H1 (cell line): ENCODE measurements around the gene PLEKHH3. TPM values are rescaled to one million over a fixed set of nuclear protein-coding genes. Genes with fewer than 3 reads are reported as not detected.
A peak's percentile ranks its signal among the peaks of the same experiment; 100 is the strongest.

Experiments used
- CTCF ChIA-PET: fragments of 300-600 bp; sonication (Branson Sonifier 250); formaldehyde crosslinking; loops from one replicate; lab custom pipeline; 2021; ENCODE audit not compliant: partially characterized antibody; lab: Charles Lee
- POLR2A ChIA-PET: fragments of 300-600 bp; sonication (Branson Sonifier 250); formaldehyde crosslinking; loops from one replicate; lab custom pipeline; 2021; ENCODE audit warnings: inconsistent platforms; ENCODE audit not compliant: partially characterized antibody; lab: Charles Lee
- DNase-seq, 2 experiments: peaks; one replicate each; pipeline versions ENCODE4 v3.0.0 to v3.0.0-alpha.2; 2010 to 2022; ENCODE audit warnings: low spot score in 2 of 2, low read depth in 1 of 2, mixed read lengths in 1 of 2
- FAIRE-seq: peaks from 2 replicates; lab custom pipeline; 2011; peaks lifted over from hg19 to GRCh38; lab: Jason Lieb, UNC
- H2AFZ ChIP-seq: 2 replicates; pipeline ENCODE4 v1.8.1; 2012; ENCODE audit warnings: low read length, inconsistent platforms
- H2AK5ac ChIP-seq: 2 replicates; pipeline ENCODE4 v1.6.1; 2013; ENCODE audit warnings: low read depth, low read length
- H2BK120ac ChIP-seq: replicated peaks from 2 replicates; pipeline ENCODE3; 2013; ENCODE audit warnings: low read depth, low read length, inconsistent platforms
- H2BK12ac ChIP-seq: 2 replicates; pipeline ENCODE4 v1.6.1; 2013; ENCODE audit warnings: low read depth, low read length
- H2BK15ac ChIP-seq: 2 replicates; pipeline ENCODE4 v1.6.1; 2013; ENCODE audit warnings: low read length
- H2BK20ac ChIP-seq: 2 replicates; pipeline ENCODE4 v1.6.1; 2013; ENCODE audit warnings: low read length
- H2BK5ac ChIP-seq: 2 replicates; pipeline ENCODE4 v1.6.1; 2013; ENCODE audit warnings: low read depth, low read length
- H3K14ac ChIP-seq: 2 replicates; pipeline ENCODE4 v1.6.1; 2013; ENCODE audit warnings: inconsistent platforms; ENCODE audit not compliant: insufficient read length
- H3K18ac ChIP-seq: 2 replicates; pipeline ENCODE4 v1.6.1; 2013; ENCODE audit warnings: low read length; ENCODE audit errors: extremely low read depth
- H3K23ac ChIP-seq: 2 replicates; pipeline ENCODE4 v1.6.1; 2013; ENCODE audit warnings: inconsistent platforms; ENCODE audit not compliant: insufficient read length
- H3K23me2 ChIP-seq: 2 replicates; pipeline ENCODE4 v1.6.1; 2013; ENCODE audit warnings: low read depth, low read length
- H3K27ac ChIP-seq: 2 replicates; pipeline ENCODE4 v1.6.1; 2011; ENCODE audit warnings: low read depth, low read length, inconsistent platforms
- H3K27me3 ChIP-seq, 4 experiments: replicated peaks in 1 of 4; 1 replicate in 1 of 4; 2 replicates in 3 of 4; pipeline versions ENCODE4 v1.6.1 to v1.8.1; 2011 to 2013; ENCODE audit warnings: low read length in 3 of 4, mild to moderate bottlenecking in 3 of 4, inconsistent platforms in 2 of 4, mixed read lengths in 2 of 4, moderate library complexity in 1 of 4; ENCODE audit not compliant: control insufficient read depth in 3 of 4, insufficient read depth in 3 of 4; ENCODE audit errors: extremely low read depth in 1 of 4
- H3K36me3 ChIP-seq, 4 experiments: 2 replicates each; pipeline versions ENCODE4 v1.6.1 to v1.8.1; 2011 to 2013; ENCODE audit warnings: mild to moderate bottlenecking in 4 of 4, low read length in 3 of 4, moderate library complexity in 2 of 4, control low read depth in 1 of 4, inconsistent platforms in 1 of 4; ENCODE audit not compliant: insufficient read depth in 4 of 4, control insufficient read depth in 2 of 4
- H3K4ac ChIP-seq: replicated peaks from 2 replicates; pipeline ENCODE3; 2013; ENCODE audit warnings: low read length, low read depth, mixed read lengths, inconsistent platforms; ENCODE audit not compliant: insufficient read length
- H3K4me1 ChIP-seq, 4 experiments: replicated peaks in 1 of 4; 1 replicate in 1 of 4; 2 replicates in 3 of 4; pipeline versions ENCODE4 v1.6.1 to v1.8.1; 2011 to 2013; ENCODE audit warnings: low read length in 3 of 4, inconsistent platforms in 2 of 4, mixed read lengths in 1 of 4; ENCODE audit not compliant: insufficient read depth in 4 of 4, control insufficient read depth in 3 of 4
- H3K4me2 ChIP-seq, 2 experiments: 2 replicates each; pipeline versions ENCODE4 v1.6.1 to v1.8.1; 2011 to 2013; ENCODE audit warnings: low read depth in 2 of 2, low read length in 2 of 2, control low read depth in 1 of 2, inconsistent platforms in 1 of 2, mild to moderate bottlenecking in 1 of 2; ENCODE audit not compliant: insufficient read depth in 1 of 2
- H3K4me3 ChIP-seq, 4 experiments: fragments of 200-600, 300-600 bp in 1 of 4; sonication (generic), shearing (Covaris generic), sonication (Bioruptor Twin) in 1 of 4; 2 replicates each; pipeline versions ENCODE4 v1.5.1 to v1.8.1; 2011 to 2016; ENCODE audit warnings: low read length in 4 of 4, low read depth in 3 of 4, control low read depth in 2 of 4, inconsistent platforms in 2 of 4, mild to moderate bottlenecking in 2 of 4, mixed read lengths in 1 of 4, moderate library complexity in 1 of 4; ENCODE audit not compliant: insufficient read depth in 2 of 4; ENCODE audit errors: extremely low read depth in 1 of 4
- H3K56ac ChIP-seq: replicated peaks from 2 replicates; pipeline ENCODE3; 2013; ENCODE audit warnings: low read depth, mild to moderate bottlenecking, mixed read lengths, low read length, inconsistent platforms; ENCODE audit not compliant: insufficient read length
- H3K79me1 ChIP-seq: 2 replicates; pipeline ENCODE4 v1.6.1; 2013; ENCODE audit warnings: low read depth, low read length, control low read depth
- H3K79me2 ChIP-seq, 2 experiments: 2 replicates each; pipeline versions ENCODE4 v1.6.1 to v1.8.1; 2012 to 2013; ENCODE audit warnings: low read length in 2 of 2, mild to moderate bottlenecking in 2 of 2, inconsistent platforms in 1 of 2; ENCODE audit not compliant: insufficient read depth in 2 of 2, control insufficient read depth in 1 of 2
- H3K9ac ChIP-seq, 4 experiments: replicated peaks in 1 of 4; 1 replicate in 1 of 4; 2 replicates in 3 of 4; pipeline versions ENCODE4 v1.6.1 to v1.8.1; 2011 to 2013; ENCODE audit warnings: low read depth in 3 of 4, low read length in 3 of 4, control low read depth in 2 of 4, mild to moderate bottlenecking in 2 of 4, moderate library complexity in 2 of 4, inconsistent platforms in 1 of 4; ENCODE audit errors: extremely low read depth in 1 of 4
- H3K9me3 ChIP-seq, 2 experiments: 2 replicates each; pipeline versions ENCODE4 v1.6.1 to v1.8.1; 2012 to 2013; ENCODE audit warnings: mild to moderate bottlenecking in 2 of 2, moderate library complexity in 2 of 2, control low read depth in 1 of 2, inconsistent platforms in 1 of 2, low read depth in 1 of 2, low read length in 1 of 2, mixed read lengths in 1 of 2; ENCODE audit not compliant: insufficient read depth in 2 of 2
- H4K20me1 ChIP-seq, 2 experiments: replicated peaks in 1 of 2; 2 replicates each; pipeline versions ENCODE3 to v1.8.1; 2011 to 2013; ENCODE audit warnings: inconsistent platforms in 2 of 2, low read length in 2 of 2, mild to moderate bottlenecking in 1 of 2; ENCODE audit not compliant: insufficient read depth in 2 of 2, control insufficient read depth in 1 of 2
- H4K5ac ChIP-seq: 2 replicates; pipeline ENCODE4 v1.6.1; 2013; ENCODE audit warnings: low read length, low read depth, mixed read lengths, inconsistent platforms; ENCODE audit not compliant: insufficient read length
- H4K8ac ChIP-seq: 2 replicates; pipeline ENCODE4 v1.8.0; 2013; ENCODE audit warnings: mild to moderate bottlenecking, moderate library complexity, low read length, inconsistent platforms; ENCODE audit not compliant: insufficient read depth; ENCODE audit errors: extremely low read depth
- H4K91ac ChIP-seq: replicated peaks from 2 replicates; pipeline ENCODE3; 2013; ENCODE audit warnings: low read length, mixed read lengths, inconsistent platforms; ENCODE audit not compliant: insufficient read length
- ASH2L ChIP-seq: fragments of 200-600, 300-600 bp; sonication (generic); IDR thresholded peaks from one replicate; pipeline ENCODE4 v1.7.1; 2017; ENCODE audit warnings: low read length
- E2F6 ChIP-seq: IDR thresholded peaks from 2 replicates; pipeline ENCODE4 v1.6.1; 2012; ENCODE audit warnings: inconsistent platforms
- POLR2A ChIP-seq, 2 experiments: IDR thresholded peaks; 1 replicate in 1 of 2; 2 replicates in 1 of 2; pipeline ENCODE4 v1.6.1; 2011; ENCODE audit warnings: low read depth in 2 of 2, low read length in 2 of 2, mild to moderate bottlenecking in 2 of 2; ENCODE audit errors: control extremely low read depth in 1 of 2
- WGBS, 2 experiments: shearing (Covaris generic) in 1 of 2; methylation state at CpG; one replicate each; pipeline versions ENCODE4 v1.1.6 to v1.1.7; 2013 to 2015; ENCODE audit warnings: low lambda C conversion rate in 2 of 2, mixed read lengths in 2 of 2, inconsistent platforms in 1 of 2, low coverage in 1 of 2, missing lambda C conversion rate in 1 of 2; ENCODE audit not compliant: insufficient replicate concordance in 2 of 2, insufficient coverage in 1 of 2, insufficient read length in 1 of 2; ENCODE audit errors: extremely low coverage in 1 of 2, missing lambda C conversion rate in 1 of 2; 5-methylcytosine and 5-hydroxymethylcytosine counted together
- polyA plus RNA-seq, 7 experiments: library from polyadenylated mRNA; depleted of rRNA in 3 of 7; stranded (reverse) in 5 of 7; unstranded in 2 of 7; fragments of >200 nt in 5 of 7; fragments of 200-250 nt in 2 of 7; gene quantifications; 1 replicate in 5 of 7; 2 replicates in 1 of 7; 4 replicates in 1 of 7; pipeline versions ENCODE4 v1.2.1 to v1.2.3, GENCODE V29; 2011 to 2013; ENCODE audit warnings: missing spikeins in 2 of 7, mixed read lengths in 2 of 7
- total RNA-seq: library from RNA; stranded (reverse); fragmentation: NEBNext Ultra II Directional; extraction: Animal tissue kit (Norgen Biotek cat#: 25700); gene quantifications from 2 replicates; pipeline ENCODE4 v1.2.1, GENCODE V29; 2021

The PLEKHH3 gene
- total and polyA plus RNA-seq, 2 of the 8 experiments (the other 6 are each of a cell fraction or from before 2014, with no cell fraction given): 11.1 to 13.5 TPM

GRCh38 chr17:42673266-42673884 lies 3.4 kb downstream of the PLEKHH3 start:
- no peak overlapping the region for H3K14ac ChIP-seq
- FAIRE-seq: no peak
- H2AFZ ChIP-seq: no peak overlapping the region
- H2BK120ac ChIP-seq: no peak overlapping the region
- no peak overlapping the region for H2BK20ac ChIP-seq
- H4K91ac ChIP-seq: peak overlapping the region; percentile 42
- H3K23me2 ChIP-seq: peaks cover 30% of the 10 kb centered on the region
- WGBS, 2 experiments: 58% methylated on average over 29 of the region's 30 CpGs; no CpG with 5 or more reads in 1 of the 2 experiments
- peak overlapping the region; percentile 63 for H3K4ac ChIP-seq
- no peak overlapping the region for H4K5ac ChIP-seq
- POLR2A ChIA-PET: interaction anchor here (1.0 to 14.0 kb wide), 6 partner anchors 9 to 272 kb away, joined by 3 to 239 read pairs (median 8); partner anchors contain the start of genes PSMC3IP and TUBG2
- H2AK5ac ChIP-seq: no peak overlapping the region
- H2BK12ac ChIP-seq: no peak overlapping the region
- H3K9ac ChIP-seq: no peak overlapping the region
- no peak for TF ChIP-seq POLR2A (IDR thresholded peaks at IDR 0.05; ENCODE audit: control extremely low read depth in 1 of 2, low read depth in 2 of 2, low read length in 2 of 2)
- peak; percentile 63; the same call in 1 of the 2 replicates for TF ChIP-seq E2F6
- TF ChIP-seq ASH2L: no peak
- TF ChIP-seq, all 59 proteins: peak for 1
- peak overlapping the region; percentile 58 to 88 for H3K4me2 ChIP-seq
- peaks cover 0 to 17% (median 0%) of the 10 kb centered on the region in 4 experiments; a peak in 4 of 8 replicates for H3K36me3 ChIP-seq
- peak overlapping the region; percentile 57 for H4K8ac ChIP-seq
- CTCF ChIA-PET: interaction anchor here (0.6 to 4.8 kb wide), 18 partner anchors 10 to 631 kb away, joined by 3 to 40 read pairs (median 4); partner anchors contain the start of genes CNTNAP1, PSMC3IP, TUBG1 and TUBG2
- no peak overlapping the region; the same call in 1 of the 2 replicates for H3K18ac ChIP-seq
- H3K4me1 ChIP-seq: peaks cover 0 to 53% (median 34%) of the 10 kb centered on the region in 4 experiments; a peak in 6 of 7 replicates
- no peaks in the 10 kb centered on the region for H3K79me1 ChIP-seq
- H2BK15ac ChIP-seq: no peak overlapping the region
- no peak for DNase-seq
- H3K79me2 ChIP-seq: no peaks in the 10 kb centered on the region
- H3K27ac ChIP-seq: no peak overlapping the region
- H3K23ac ChIP-seq: no peak overlapping the region
- no peak overlapping the region for H2BK5ac ChIP-seq
- no peak overlapping the region for H3K56ac ChIP-seq
- peak overlapping the region in 3 of 4 experiments; percentile 32 to 82 (median 38); a peak in 6 of 8 replicates for H3K4me3 ChIP-seq
- H4K20me1 ChIP-seq: peaks cover 3 to 17% of the 10 kb centered on the region in 2 experiments
- no peaks in the 10 kb centered on the region for H3K9me3 ChIP-seq
- peaks cover 2 to 45% (median 33%) of the 10 kb centered on the region in 4 experiments for H3K27me3 ChIP-seq
